GM19099 (cell line): Measurements from ENCODE around the gene SNUPN.

Experiments
- POLR2A ChIP-seq: IDR thresholded peaks from 3 replicates; pipeline ENCODE4 v1.6.1; 2011; ENCODE audit warnings: low read depth; ENCODE audit not compliant: insufficient read length; ENCODE audit errors: extremely low read depth

The SNUPN gene

GRCh38 chr15:75620841-75621391 is 4.6 kb downstream of the SNUPN start:
- no peak for TF ChIP-seq POLR2A

GRCh38 chr15:75620058-75620820 is 5.3 kb downstream of the SNUPN start:
- no peak for TF ChIP-seq POLR2A

GRCh38 chr15:75616766-75617165 is 8.8 kb downstream of the SNUPN start:
- TF ChIP-seq POLR2A, result no peak

GRCh38 chr15:75606711-75607699 is 18.5 kb downstream of the SNUPN start:
- TF ChIP-seq POLR2A, result no peak

DNA sequence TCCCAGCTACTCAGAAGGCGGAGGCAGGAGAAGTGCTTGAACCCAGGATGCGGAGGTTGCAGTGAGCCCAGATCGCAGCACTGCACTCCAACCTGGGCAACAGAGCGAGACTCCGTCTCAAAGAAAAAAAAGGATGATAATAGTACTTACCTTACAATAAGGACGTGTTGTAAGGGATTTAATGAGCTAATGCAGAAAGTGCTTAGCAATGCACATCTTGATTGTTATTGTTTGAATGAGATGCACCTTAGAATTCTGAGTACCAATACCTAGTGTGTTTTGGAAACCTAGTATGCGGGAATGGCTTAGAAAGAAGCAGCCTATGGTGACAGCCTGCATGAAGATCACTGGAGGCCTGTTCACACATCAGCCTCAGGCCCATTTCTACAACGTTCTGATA is 19.5 kb downstream of the SNUPN start:
- TF ChIP-seq POLR2A, result no peak

- TF ChIP-seq POLR2A, result no peak
Observed at GRCh38 chr15:75599401-75599800, 26.1 kb downstream of the SNUPN start.

DNA sequence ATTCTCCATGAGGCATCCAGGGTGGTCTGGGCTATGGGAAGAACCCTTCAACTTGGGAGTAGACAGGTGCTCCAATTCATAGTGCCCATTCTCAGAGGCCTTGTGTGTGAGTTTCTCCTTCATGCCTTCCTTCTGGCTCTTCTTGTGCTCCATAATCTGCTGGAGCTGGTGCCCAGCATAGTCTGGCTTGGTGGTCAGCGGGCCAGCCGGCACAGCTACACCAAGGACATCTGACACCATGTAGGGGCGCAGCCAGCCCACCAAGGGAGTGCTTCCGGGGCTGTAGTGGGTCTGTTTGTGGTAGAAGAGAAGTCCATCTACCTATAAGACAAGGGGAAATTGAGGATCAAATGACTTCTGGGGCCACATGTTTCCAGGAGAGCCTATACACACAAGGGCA is 27.2 kb downstream of the SNUPN start:
- no peak for TF ChIP-seq POLR2A

DNA sequence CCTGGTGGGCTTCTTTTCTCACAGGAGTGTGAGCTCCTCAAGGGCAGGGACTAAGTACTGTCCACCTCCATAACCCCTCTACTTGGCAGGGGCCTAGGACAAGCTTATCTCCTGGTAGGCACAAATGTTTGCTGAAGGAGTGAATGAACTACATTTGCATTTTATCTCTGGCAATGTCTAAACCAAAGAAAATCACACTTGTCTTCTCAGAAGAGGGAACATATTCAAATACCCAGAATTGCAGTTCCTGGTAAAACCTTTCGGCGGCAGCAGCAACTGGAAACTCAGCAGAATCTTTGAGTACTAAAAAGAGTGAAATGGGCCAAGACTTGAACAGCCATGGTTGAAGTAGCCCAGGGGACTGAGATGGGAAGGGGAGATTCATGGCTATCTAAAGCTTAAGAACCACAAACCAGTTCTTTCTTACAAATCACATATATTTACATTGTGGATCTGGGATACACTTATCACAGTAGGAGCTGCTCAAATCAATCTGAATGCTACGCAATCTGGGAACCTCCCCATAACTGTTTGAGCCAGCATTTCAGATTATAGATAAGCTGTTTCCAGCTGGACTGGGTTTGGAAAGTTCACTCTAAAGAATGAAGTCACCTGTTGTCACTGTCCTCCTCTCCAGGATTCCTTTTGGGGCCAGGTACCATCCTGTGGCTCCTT is 27.7 kb downstream of the SNUPN start:
- no peak for TF ChIP-seq POLR2A

DNA sequence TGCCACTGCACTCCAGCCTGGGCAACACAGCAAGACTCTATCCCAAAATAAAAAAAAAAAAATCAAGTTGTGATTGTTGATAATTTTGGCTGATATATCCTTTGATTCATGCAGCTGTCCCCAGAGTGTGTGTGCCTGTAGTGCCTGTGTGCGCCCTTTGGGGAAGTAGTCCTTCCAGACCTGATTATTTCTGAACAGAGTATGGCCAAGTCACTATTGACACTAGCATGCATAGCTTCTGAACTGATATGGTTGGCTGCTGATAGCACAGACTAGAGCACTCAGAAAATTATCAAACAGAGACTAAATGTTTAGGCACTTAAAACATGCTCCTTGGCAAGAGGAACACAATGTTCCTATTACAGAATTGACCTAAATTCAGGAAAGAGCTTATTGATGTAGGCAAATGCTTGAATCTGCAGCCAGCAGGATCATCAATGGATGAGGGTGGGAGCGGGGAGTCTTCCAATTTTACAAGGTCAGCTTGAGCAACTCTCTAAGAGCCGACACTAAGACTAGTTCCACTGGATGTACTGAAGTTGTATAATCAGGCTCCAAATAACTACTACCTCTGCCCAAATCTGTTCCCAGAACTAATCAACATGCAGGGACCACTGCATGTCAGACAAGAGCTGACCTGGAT is 28.7 kb downstream of the SNUPN start:
- TF ChIP-seq POLR2A, result no peak

- no peak for TF ChIP-seq POLR2A
Observed at GRCh38 chr15:75594276-75594675, 31.2 kb downstream of the SNUPN start.

- no peak for TF ChIP-seq POLR2A
Observed at GRCh38 chr15:75591655-75592364, 33.7 kb downstream of the SNUPN start.

GRCh38 chr15:75590239-75590638 is 35.3 kb downstream of the SNUPN start:
- TF ChIP-seq POLR2A, result no peak

DNA sequence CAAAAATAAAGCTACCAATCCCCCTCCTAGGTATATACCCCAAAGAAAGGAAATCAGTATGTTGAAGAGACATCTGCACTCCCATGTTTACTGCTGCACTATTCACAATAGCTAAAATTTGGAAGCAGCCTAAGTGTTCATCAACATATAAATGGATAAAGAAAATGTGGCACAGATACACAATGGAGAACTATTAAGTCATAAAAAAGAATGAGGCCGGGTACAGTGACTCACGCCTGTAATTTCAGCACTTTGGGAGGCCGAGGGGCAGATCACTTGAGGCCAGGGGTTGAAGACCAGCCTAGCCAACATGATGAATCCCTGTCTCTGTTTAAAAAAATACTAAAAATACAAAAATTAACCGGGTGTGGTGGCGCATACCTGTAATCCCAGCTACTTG is 36.5 kb downstream of the SNUPN start:
- TF ChIP-seq POLR2A, result no peak

- TF ChIP-seq POLR2A, result no peak
Observed at GRCh38 chr15:75584121-75584520, 41.4 kb downstream of the SNUPN start.
